SHP77 treated with DMSO at 0.1 percent for 48 hours (cell line): Measurements from ENCODE around the gene ADGRG1.
"Not testable (repeated sequence)": the region's sequence is repeated elsewhere in the genome, so short reads cannot be mapped to it uniquely, and the experiment has no call there.

Experiments used
- DNase-seq: peaks from one replicate; lab custom pipeline; 2025; lab: John Stamatoyannopoulos, UW

ADGRG1 gene

GRCh38 chr16:57628008-57628781, at the start of gene ADGRG1:
TSS of gene ADGRG1 (plus strand) at chr16:57628630. CDS start at chr16:57650288, 21,658 bp downstream.
- DNase-seq: peak; percentile 16

GRCh38 chr16:57579361-57579665, 49.1 kb upstream of the ADGRG1 start:
- no peak for DNase-seq

GRCh38 chr16:57585051-57585687, 43.3 kb upstream of the ADGRG1 start:
- DNase-seq: no peak

GRCh38 chr16:57588831-57589230, 39.6 kb upstream of the ADGRG1 start:
- DNase-seq: no peak

- DNase-seq: no peak
Observed at GRCh38 chr16:57589374-57589773, 39.1 kb upstream of the ADGRG1 start.

GRCh38 chr16:57590654-57591085, 37.8 kb upstream of the ADGRG1 start:
- no peak for DNase-seq

GRCh38 chr16:57591086-57591869, 37.2 kb upstream of the ADGRG1 start:
- no peak for DNase-seq

- no peak for DNase-seq
Observed at GRCh38 chr16:57591870-57592485, 36.5 kb upstream of the ADGRG1 start.

GRCh38 chr16:57592591-57593003, 35.8 kb upstream of the ADGRG1 start:
- DNase-seq: no peak

GRCh38 chr16:57593021-57593420, 35.4 kb upstream of the ADGRG1 start:
- DNase-seq: no peak

GRCh38 chr16:57593990-57594389, 34.4 kb upstream of the ADGRG1 start:
- no peak for DNase-seq

GRCh38 chr16:57594531-57595031, 33.8 kb upstream of the ADGRG1 start:
- no peak for DNase-seq

- not testable (repeated sequence) for DNase-seq
Observed at GRCh38 chr16:57596234-57596633, 32.2 kb upstream of the ADGRG1 start.

GRCh38 chr16:57598437-57598836, 30.0 kb upstream of the ADGRG1 start:
- DNase-seq: no peak

GRCh38 chr16:57600048-57600835, 28.2 kb upstream of the ADGRG1 start:
- DNase-seq: peak; percentile 31

- no peak for DNase-seq
Observed at GRCh38 chr16:57600952-57601580, 27.4 kb upstream of the ADGRG1 start.

GRCh38 chr16:57601801-57602478, 26.5 kb upstream of the ADGRG1 start:
- DNase-seq: peak; percentile 76

GRCh38 chr16:57603115-57604024, 25.1 kb upstream of the ADGRG1 start:
- no peak for DNase-seq

- DNase-seq: no peak
Observed at GRCh38 chr16:57604177-57604576, 24.3 kb upstream of the ADGRG1 start.
